Astrocyte (in vitro differentiated cells and primary cell): ENCODE results near the gene MAK. TPM values are rescaled to one million over a fixed set of nuclear protein-coding genes. Genes with fewer than 3 reads are reported as not detected.
"Not testable (repeated sequence)": the region's sequence is repeated elsewhere in the genome, so short reads cannot be mapped to it uniquely, and the experiment has no call there.

Source experiments
- DNase-seq: peaks from one replicate; pipeline ENCODE4 v3.0.0-alpha.2; 2010; ENCODE audit warnings: low read depth
- FAIRE-seq: peaks from 2 replicates; lab custom pipeline; 2011; peaks lifted over from hg19 to GRCh38; lab: Jason Lieb, UNC
- H2AFZ ChIP-seq: 2 replicates; pipeline ENCODE4 v1.6.0; 2012; ENCODE audit warnings: low read depth, low read length, inconsistent platforms
- H3K27ac ChIP-seq: 2 replicates; pipeline ENCODE4 v1.5.1; 2011; ENCODE audit warnings: low read depth, low read length, inconsistent platforms
- H3K27me3 ChIP-seq: 2 replicates; pipeline ENCODE4 v1.6.0; 2011; ENCODE audit warnings: low read length, inconsistent platforms; ENCODE audit not compliant: insufficient read depth
- H3K36me3 ChIP-seq: 2 replicates; pipeline ENCODE4 v1.5.1; 2011; ENCODE audit warnings: low read length, inconsistent platforms; ENCODE audit not compliant: insufficient read depth
- H3K4me1 ChIP-seq: 2 replicates; pipeline ENCODE4 v1.5.1; 2011; ENCODE audit warnings: low read length, inconsistent platforms; ENCODE audit not compliant: insufficient read depth
- H3K4me2 ChIP-seq: 2 replicates; pipeline ENCODE4 v1.6.0; 2012; ENCODE audit warnings: low read length, inconsistent platforms
- H3K4me3 ChIP-seq: 2 replicates; pipeline ENCODE4 v1.5.1; 2011; ENCODE audit warnings: low read depth, mild to moderate bottlenecking, low read length, inconsistent platforms; ENCODE audit not compliant: insufficient read depth
- H3K79me2 ChIP-seq: 2 replicates; pipeline ENCODE4 v1.6.0; 2012; ENCODE audit warnings: mild to moderate bottlenecking, low read length, inconsistent platforms; ENCODE audit not compliant: insufficient read depth
- H3K9ac ChIP-seq: 2 replicates; pipeline ENCODE4 v1.6.0; 2012; ENCODE audit warnings: mild to moderate bottlenecking, low read length, inconsistent platforms
- H3K9me3 ChIP-seq: 2 replicates; pipeline ENCODE4 v1.5.1; 2012; ENCODE audit warnings: low read depth, mild to moderate bottlenecking, low read length, inconsistent platforms; ENCODE audit not compliant: insufficient read depth
- H4K20me1 ChIP-seq: 2 replicates; pipeline ENCODE4 v1.6.0; 2012; ENCODE audit warnings: low read length, inconsistent platforms; ENCODE audit not compliant: insufficient read depth
- H3K27ac Mint-ChIP-seq: one replicate; pipeline ENCODE4 v1.8.0; 2021; ENCODE audit warnings: mild to moderate bottlenecking, mixed read lengths; ENCODE audit not compliant: unreplicated experiment
- H3K27me3 Mint-ChIP-seq: one replicate; pipeline ENCODE4 v1.8.0; 2021; ENCODE audit warnings: low read depth, mixed read lengths; ENCODE audit not compliant: unreplicated experiment
- H3K36me3 Mint-ChIP-seq: one replicate; pipeline ENCODE4 v1.8.0; 2021; ENCODE audit warnings: low read depth, mixed read lengths; ENCODE audit not compliant: unreplicated experiment
- H3K4me1 Mint-ChIP-seq: one replicate; pipeline ENCODE4 v1.8.0; 2021; ENCODE audit warnings: low read depth, mixed read lengths; ENCODE audit not compliant: unreplicated experiment
- H3K4me3 Mint-ChIP-seq: one replicate; pipeline ENCODE4 v1.8.0; 2021; ENCODE audit warnings: mild to moderate bottlenecking, moderate library complexity, mixed read lengths; ENCODE audit not compliant: unreplicated experiment
- H3K9me3 Mint-ChIP-seq: one replicate; pipeline ENCODE4 v1.8.0; 2021; ENCODE audit warnings: mild to moderate bottlenecking, mixed read lengths; ENCODE audit not compliant: unreplicated experiment
- CTCF ChIP-seq: IDR thresholded peaks from 2 replicates; pipeline ENCODE4 v1.5.1; 2011; ENCODE audit warnings: low read depth, mild to moderate bottlenecking, inconsistent platforms, low read length, moderate library complexity; ENCODE audit not compliant: insufficient read depth
- EZH2 ChIP-seq: IDR thresholded peaks from 2 replicates; pipeline ENCODE4 v1.6.1; 2012; ENCODE audit warnings: mild to moderate bottlenecking, low read length, inconsistent platforms; ENCODE audit not compliant: insufficient read depth
- total RNA-seq: library from RNA; stranded (reverse); gene quantifications from 2 replicates; pipeline ENCODE4 v1.2.1, GENCODE V29; 2021

MAK gene
- total RNA-seq, 1 donor from 2014 or later, result 0.05 TPM

GRCh38 chr6:10863031-10863430, 24.7 kb upstream of the MAK start:
- not testable (repeated sequence) for H3K27ac Mint-ChIP-seq, H3K4me3 ChIP-seq, H3K36me3 ChIP-seq, H3K4me2 ChIP-seq, FAIRE-seq, H3K9ac ChIP-seq, H4K20me1 ChIP-seq, H3K4me3 Mint-ChIP-seq, H3K36me3 Mint-ChIP-seq, H3K9me3 Mint-ChIP-seq, H3K4me1 Mint-ChIP-seq, H3K79me2 ChIP-seq, H3K27ac ChIP-seq, H2AFZ ChIP-seq, DNase-seq, H3K9me3 ChIP-seq, H3K4me1 ChIP-seq, H3K27me3 Mint-ChIP-seq, H3K27me3 ChIP-seq

- TF ChIP-seq EZH2 (no peak), CTCF (no peak)
- Histone ChIP-seq H3K9ac (no peak overlapping the region), H3K9me3 (no peaks in the 10 kb centered on the region), H3K27ac (no peak overlapping the region), H3K27me3 (no peaks in the 10 kb centered on the region), H3K4me3 (no peak overlapping the region), H3K4me1 (no peaks in the 10 kb centered on the region), H3K79me2 (no peaks in the 10 kb centered on the region), H3K4me2 (no peak overlapping the region), H4K20me1 (no peaks in the 10 kb centered on the region), H2AFZ (no peak overlapping the region), H3K36me3 (no peaks in the 10 kb centered on the region)
- Mint-ChIP-seq H3K4me1 (peaks cover 3% of the 10 kb centered on the region), H3K36me3 (no peaks in the 10 kb centered on the region), H3K27ac (no peak overlapping the region), H3K9me3 (peaks cover 2% of the 10 kb centered on the region), H3K4me3 (no peak overlapping the region), H3K27me3 (no peaks in the 10 kb centered on the region)
- DNase-seq, result no peak
- no peak for FAIRE-seq
Measured at GRCh38 chr6:10862361-10862760, 24.0 kb upstream of the MAK start.

GRCh38 chr6:10861086-10861485, 22.7 kb upstream of the MAK start:
- H3K27ac Mint-ChIP-seq, result no peak overlapping the region
- no peak for FAIRE-seq

More at GRCh38 chr6:10861086-10861485, 22.7 kb upstream of the MAK start:
- no peak overlapping the region for H3K4me2 ChIP-seq
- TF ChIP-seq EZH2, result no peak
- TF ChIP-seq CTCF, result no peak
- H3K36me3 ChIP-seq, result no peaks in the 10 kb centered on the region
- Mint-ChIP-seq H3K9me3 (no peaks in the 10 kb centered on the region), H3K4me1 (peaks cover 3% of the 10 kb centered on the region), H3K27me3 (no peaks in the 10 kb centered on the region), H3K4me3 (no peak overlapping the region), H3K36me3 (peaks cover 1% of the 10 kb centered on the region)
- H3K79me2 ChIP-seq, result no peaks in the 10 kb centered on the region
- no peak overlapping the region for H3K27ac ChIP-seq
- no peak for DNase-seq
- no peaks in the 10 kb centered on the region for H3K4me1 ChIP-seq
- no peaks in the 10 kb centered on the region for H4K20me1 ChIP-seq
- no peaks in the 10 kb centered on the region for H3K27me3 ChIP-seq
- H2AFZ ChIP-seq, result no peak overlapping the region
- H3K9me3 ChIP-seq, result no peaks in the 10 kb centered on the region
- no peak overlapping the region for H3K4me3 ChIP-seq
- no peak overlapping the region for H3K9ac ChIP-seq
